Body of pancreas (tissue), 4 donors: Measurements from ENCODE around the gene C16orf92. TPM values are rescaled to one million over a fixed set of nuclear protein-coding genes. Genes with fewer than 3 reads are reported as not detected.
"Not testable (repeated sequence)": the region's sequence is repeated elsewhere in the genome, so short reads cannot be mapped to it uniquely, and the experiment has no call there.

ENCODE experiments used
- ATAC-seq: fragments of 150-250 bp; one replicate; pipeline ENCODE4 v1.9.1; 2016
- DNase-seq, 4 donors: peaks; one replicate each; pipeline ENCODE4 v3.0.0-alpha.2; 2019
- H3K27ac ChIP-seq, 4 donors: fragments of 200-600 bp; sonication (generic); 1 replicate in 3 of 4; 2 replicates in 1 of 4; pipeline versions ENCODE4 v1.5.1 to v1.6.1; 2016 to 2019; ENCODE audit warnings: mild to moderate bottlenecking in 1 of 4, mixed read lengths in 1 of 4, moderate library complexity in 1 of 4
- H3K27me3 ChIP-seq, 2 donors: fragments of 200-600 bp; sonication (generic); one replicate each; pipeline ENCODE4 v1.6.0; 2016; ENCODE audit warnings: mild to moderate bottlenecking in 1 of 2
- H3K36me3 ChIP-seq, 2 donors: fragments of 200-600 bp; sonication (generic); replicated peaks in 1 of 2; 2 replicates each; pipeline ENCODE4 v1.5.1; 2016; ENCODE audit warnings: low read depth in 2 of 2; ENCODE audit not compliant: insufficient read depth in 1 of 2
- H3K4me1 ChIP-seq: fragments of 200-600 bp; sonication (generic); one replicate; pipeline ENCODE4 v1.6.0; 2016
- H3K4me3 ChIP-seq, 2 donors: fragments of 200-600 bp; sonication (generic); 1 replicate in 1 of 2; 2 replicates in 1 of 2; pipeline ENCODE4 v1.5.1; 2016 to 2019
- H3K9me3 ChIP-seq, 3 donors: fragments of 200-600 bp; sonication (generic); 1 replicate in 2 of 3; 2 replicates in 1 of 3; pipeline ENCODE4 v1.5.1; 2016
- POLR2A ChIP-seq, 3 donors: fragments of 450-650 bp; IDR thresholded peaks; one replicate each; pipeline ENCODE4 v1.6.1; 2016; ENCODE audit warnings: antibody characterized with exemption in 3 of 3, mild to moderate bottlenecking in 2 of 3
- WGBS, 2 donors: methylation state at CpG; one replicate each; pipeline ENCODE4 v1.1.5; 2017; 5-methylcytosine and 5-hydroxymethylcytosine counted together
- intact Hi-C: fragments of 100-400 bp; cut with DNase I; formaldehyde crosslinking; loops from one replicate; pipeline ENCODE4 v1.15.1; 2023
- total RNA-seq, 2 donors: library from RNA; depleted of rRNA; stranded (reverse); fragments of >200 nt; gene quantifications; one replicate each; pipeline ENCODE4 v1.1.0, GENCODE V29; 2016
- TF ChIP-seq, protein P1 (sequence below), 7 experiments: fragments of 450-650 bp in 4 of 7; fragments of 200-600 bp in 3 of 7; sonication (generic) in 3 of 7; IDR thresholded peaks; one replicate each; pipeline ENCODE4 v1.5.1; 2016 to 2019; ENCODE audit warnings: antibody characterized with exemption in 7 of 7

The C16orf92 gene
- total RNA-seq, 2 donors from 2014 or later, result not detected

GRCh38 chr16:30033270-30033669, 10.3 kb downstream of the C16orf92 start:
- no peak overlapping the region for H3K27ac ChIP-seq
- no peak overlapping the region for H3K4me3 ChIP-seq
- 65 to 69% methylated on average over 7 of the region's 7 CpGs for WGBS, 2 donors
- no peak for TF ChIP-seq POLR2A (IDR thresholded peaks at IDR 0.05)
- TF ChIP-seq, protein P1, sequence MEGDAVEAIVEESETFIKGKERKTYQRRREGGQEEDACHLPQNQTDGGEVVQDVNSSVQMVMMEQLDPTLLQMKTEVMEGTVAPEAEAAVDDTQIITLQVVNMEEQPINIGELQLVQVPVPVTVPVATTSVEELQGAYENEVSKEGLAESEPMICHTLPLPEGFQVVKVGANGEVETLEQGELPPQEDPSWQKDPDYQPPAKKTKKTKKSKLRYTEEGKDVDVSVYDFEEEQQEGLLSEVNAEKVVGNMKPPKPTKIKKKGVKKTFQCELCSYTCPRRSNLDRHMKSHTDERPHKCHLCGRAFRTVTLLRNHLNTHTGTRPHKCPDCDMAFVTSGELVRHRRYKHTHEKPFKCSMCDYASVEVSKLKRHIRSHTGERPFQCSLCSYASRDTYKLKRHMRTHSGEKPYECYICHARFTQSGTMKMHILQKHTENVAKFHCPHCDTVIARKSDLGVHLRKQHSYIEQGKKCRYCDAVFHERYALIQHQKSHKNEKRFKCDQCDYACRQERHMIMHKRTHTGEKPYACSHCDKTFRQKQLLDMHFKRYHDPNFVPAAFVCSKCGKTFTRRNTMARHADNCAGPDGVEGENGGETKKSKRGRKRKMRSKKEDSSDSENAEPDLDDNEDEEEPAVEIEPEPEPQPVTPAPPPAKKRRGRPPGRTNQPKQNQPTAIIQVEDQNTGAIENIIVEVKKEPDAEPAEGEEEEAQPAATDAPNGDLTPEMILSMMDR (IDR thresholded peaks at IDR 0.05), result no peak
- ATAC-seq (no peak), DNase-seq (no peak)
- intact Hi-C loops, result no loop called here
- H3K9me3 ChIP-seq, result no peaks in the 10 kb centered on the region
- peaks cover 8% of the 10 kb centered on the region for H3K4me1 ChIP-seq
- no peaks in the 10 kb centered on the region for H3K36me3 ChIP-seq
- H3K27me3 ChIP-seq, result peaks cover 0 to 21% of the 10 kb centered on the region in 2 donors

DNA sequence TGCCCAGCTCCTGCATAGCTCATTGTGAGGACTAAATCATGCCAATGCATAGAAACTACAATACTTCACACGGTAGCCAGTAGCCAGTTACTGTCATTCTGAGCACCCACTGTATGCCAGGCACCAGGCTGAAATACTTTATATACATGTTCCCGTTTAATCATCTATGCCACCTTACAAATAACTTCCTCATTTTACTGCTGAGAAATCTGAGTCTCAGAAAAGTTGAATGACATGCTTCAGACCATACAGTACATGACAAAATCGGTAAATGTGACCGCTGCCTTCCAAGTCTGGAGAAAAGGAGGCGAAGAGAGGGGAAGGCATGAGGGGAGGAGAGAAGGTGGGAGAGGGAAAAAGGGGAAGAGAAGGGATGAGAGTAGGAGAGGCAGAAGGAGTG, 17.2 kb downstream of the C16orf92 start:
- ATAC-seq (no peak), DNase-seq (no peak)
- WGBS, 2 donors, result 52 to 57% methylated on average over 5 of the region's 5 CpGs
- Histone ChIP-seq H3K4me1 (no peaks in the 10 kb centered on the region), H3K9me3 (no peaks in the 10 kb centered on the region), H3K27me3 (no peaks in the 10 kb centered on the region), H3K36me3 (no peaks in the 10 kb centered on the region), H3K27ac (no peak overlapping the region), H3K4me3 (no peak overlapping the region)
- no peak for TF ChIP-seq POLR2A (IDR thresholded peaks at IDR 0.05)
- TF ChIP-seq, protein P1 (IDR thresholded peaks at IDR 0.05), result no peak
- intact Hi-C loops, result loop anchor here (10.0 kb wide), 1 partner anchor 585 kb away; no protein-coding TSS in a partner anchor

DNA sequence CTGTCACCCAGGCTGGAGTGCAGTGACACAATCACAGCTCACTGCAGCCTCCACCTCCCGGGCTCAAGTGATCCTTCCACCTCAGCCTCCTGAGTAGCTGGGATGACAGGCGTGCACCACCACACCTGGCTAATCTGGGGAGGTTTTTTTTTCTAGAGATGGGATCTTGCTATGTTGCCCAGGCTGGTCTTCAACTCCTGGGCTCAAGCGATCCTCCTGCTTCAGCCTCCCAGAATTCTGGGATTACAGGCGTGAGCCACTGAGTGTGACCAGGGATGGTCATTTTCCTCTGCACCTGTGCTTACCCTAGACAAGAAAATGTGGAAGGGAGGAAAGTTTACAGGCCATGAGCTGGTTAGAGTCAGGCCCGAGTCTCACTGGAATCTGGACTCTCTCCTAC, 17.7 kb downstream of the C16orf92 start:
- not testable (repeated sequence) for ATAC-seq, H3K27me3 ChIP-seq, DNase-seq, H3K4me1 ChIP-seq, H3K4me3 ChIP-seq, H3K27ac ChIP-seq, H3K9me3 ChIP-seq, H3K36me3 ChIP-seq
- WGBS, 2 donors, result 64 to 74% methylated on average over 5 of the region's 5 CpGs
- intact Hi-C loops, result loop anchor here (10.0 kb wide), 1 partner anchor 584 kb away; no protein-coding TSS in a partner anchor

GRCh38 chr16:30041841-30042240, 18.8 kb downstream of the C16orf92 start:
- Histone ChIP-seq H3K4me1 (no peaks in the 10 kb centered on the region), H3K9me3 (no peaks in the 10 kb centered on the region), H3K4me3 (no peak overlapping the region), H3K36me3 (no peaks in the 10 kb centered on the region), H3K27me3 (no peaks in the 10 kb centered on the region), H3K27ac (no peak overlapping the region)
- ATAC-seq (peak; percentile 55), DNase-seq (peak in 1 of 4 donors; percentile 13)
- WGBS, 2 donors, result 8 to 12% methylated on average over 5 of the region's 5 CpGs
- intact Hi-C loops, result loop anchor here (10.0 kb wide), 1 partner anchor 583 kb away; no protein-coding TSS in a partner anchor
- TF ChIP-seq POLR2A (IDR thresholded peaks at IDR 0.05), result no peak
- TF ChIP-seq, protein P1 (IDR thresholded peaks at IDR 0.05), result peak in 6 of 7 experiments; percentile 38 to 66 (median 54)

DNA sequence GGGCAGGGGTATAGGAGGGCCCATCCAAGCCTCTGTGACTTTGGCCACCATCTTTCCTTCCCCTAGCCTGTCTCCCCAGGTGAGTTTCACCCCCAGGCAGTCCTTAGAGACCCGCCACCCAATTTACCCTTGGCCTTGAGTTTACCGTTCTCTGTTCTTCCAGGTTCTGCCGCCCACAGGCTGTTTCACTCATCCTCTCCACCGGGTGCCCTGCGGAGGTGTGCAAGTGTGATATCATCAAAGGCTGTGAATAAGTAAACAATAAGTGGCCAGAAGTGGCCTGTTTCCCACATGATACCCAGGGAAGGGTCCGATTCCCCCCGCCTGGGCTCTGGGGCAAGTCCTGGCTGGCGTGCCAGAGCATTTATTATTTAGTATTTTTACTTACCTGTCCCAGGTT, 23.2 kb downstream of the C16orf92 start:
- no peak overlapping the region for H3K4me3 ChIP-seq
- H3K27ac ChIP-seq, result no peak overlapping the region
- WGBS, 2 donors, result 46 to 47% methylated on average over 8 of the region's 8 CpGs
- intact Hi-C loops, result loop anchor here (10.0 kb wide), 1 partner anchor 579 kb away; no protein-coding TSS in a partner anchor
- no peaks in the 10 kb centered on the region for H3K9me3 ChIP-seq
- no peak for TF ChIP-seq POLR2A (IDR thresholded peaks at IDR 0.05)
- TF ChIP-seq, protein P1 (IDR thresholded peaks at IDR 0.05), result no peak
- DNase-seq (no peak), ATAC-seq (no peak)
- no peaks in the 10 kb centered on the region for H3K27me3 ChIP-seq
- H3K36me3 ChIP-seq, result no peaks in the 10 kb centered on the region
- H3K4me1 ChIP-seq, result no peaks in the 10 kb centered on the region
